B cell (primary cell): ENCODE data around the gene GCC2. TPM values are rescaled to one million over a fixed set of nuclear protein-coding genes. Genes with fewer than 3 reads are reported as not detected.

Experiments
- ATAC-seq: fragments of 200-7000 bp; cut with Tn5 transposase; one replicate; pipeline ENCODE4 v1.10.0; 2021; ENCODE audit warnings: low read depth, mild to moderate bottlenecking, moderate number of reproducible peaks, moderate library complexity
- CTCF ChIA-PET: fragments of 350-600 bp; sonication (Branson Sonifier 250); formaldehyde crosslinking; loops from one replicate; lab custom pipeline; 2021; ENCODE audit warnings: antibody characterized with exemption, inconsistent platforms; lab: Charles Lee
- POLR2A ChIA-PET: fragments of 350-600 bp; sonication (Branson Sonifier 250); formaldehyde crosslinking; loops from one replicate; lab custom pipeline; 2021; ENCODE audit warnings: antibody characterized with exemption; lab: Charles Lee
- DNase-seq: peaks from one replicate; pipeline ENCODE4 v3.0.0; 2013
- H2AFZ ChIP-seq: 2 replicates; pipeline ENCODE4 v1.6.1; 2012; ENCODE audit warnings: mild to moderate bottlenecking, low read depth, low read length; ENCODE audit not compliant: insufficient read depth, poor library complexity, severe bottlenecking
- H3K27ac ChIP-seq, 2 donors: 1 replicate in 1 of 2; 2 replicates in 1 of 2; pipeline ENCODE4 v1.5.1; 2012 to 2013; ENCODE audit warnings: low read length in 2 of 2, mild to moderate bottlenecking in 2 of 2, moderate library complexity in 1 of 2
- H3K27me3 ChIP-seq, 4 experiments: fragments of 200-600 bp in 1 of 4; sonication (generic) in 1 of 4; replicated peaks in 1 of 4; 1 replicate in 2 of 4; 2 replicates in 2 of 4; pipeline versions ENCODE4 v1.6.1 to v1.7.0; 2013 to 2016; ENCODE audit warnings: low read length in 3 of 4, mild to moderate bottlenecking in 2 of 4, mixed read lengths in 1 of 4, moderate library complexity in 1 of 4; ENCODE audit not compliant: insufficient read depth in 4 of 4, control insufficient read depth in 3 of 4; ENCODE audit errors: control extremely low read depth in 1 of 4
- H3K36me3 ChIP-seq, 2 experiments: replicated peaks in 1 of 2; 1 replicate in 1 of 2; 2 replicates in 1 of 2; pipeline versions ENCODE4 v1.6.1 to v1.7.1; 2013; ENCODE audit warnings: low read length in 1 of 2; ENCODE audit not compliant: insufficient read depth in 2 of 2, control insufficient read depth in 1 of 2; ENCODE audit errors: control extremely low read depth in 1 of 2, extremely low read depth in 1 of 2
- H3K4me1 ChIP-seq, 2 donors: fragments of 200-600 bp in 1 of 2; sonication (generic) in 1 of 2; 1 replicate in 1 of 2; 2 replicates in 1 of 2; pipeline versions ENCODE4 v1.5.1 to v1.6.1; 2013 to 2017; ENCODE audit warnings: low read length in 2 of 2; ENCODE audit not compliant: control insufficient read depth in 2 of 2, insufficient read depth in 2 of 2
- H3K4me2 ChIP-seq: replicated peaks from 2 replicates; pipeline ENCODE3; 2012; ENCODE audit warnings: mild to moderate bottlenecking, low read depth, low read length; ENCODE audit not compliant: poor library complexity, severe bottlenecking
- H3K4me3 ChIP-seq, 5 experiments: fragments of 200-600 bp in 1 of 5; sonication (generic) in 1 of 5; 1 replicate in 3 of 5; 2 replicates in 2 of 5; pipeline versions ENCODE4 v1.5.1 to v1.7.0; 2011 to 2016; ENCODE audit warnings: low read length in 4 of 5, mild to moderate bottlenecking in 4 of 5, low read depth in 2 of 5, control low read depth in 1 of 5, moderate library complexity in 1 of 5; ENCODE audit not compliant: insufficient read depth in 1 of 5; ENCODE audit errors: control extremely low read depth in 1 of 5, extremely low read depth in 1 of 5
- H3K79me2 ChIP-seq: fragments of 200-600 bp; sonication (generic); one replicate; pipeline ENCODE4 v1.6.0; 2016; ENCODE audit warnings: low read length; ENCODE audit not compliant: control insufficient read depth, insufficient read depth
- H3K9ac ChIP-seq: fragments of 200-600 bp; sonication (generic); 2 replicates; pipeline ENCODE4 v1.6.1; 2017; ENCODE audit warnings: mild to moderate bottlenecking, low read length, moderate library complexity
- H3K9me3 ChIP-seq, 3 donors: one replicate each; pipeline versions ENCODE4 v1.6.1 to v1.7.1; 2013; ENCODE audit warnings: low read length in 2 of 3; ENCODE audit not compliant: control insufficient read depth in 2 of 3, insufficient read depth in 1 of 3; ENCODE audit errors: control extremely low read depth in 1 of 3
- H4K20me1 ChIP-seq: 2 replicates; pipeline ENCODE4 v1.6.0; 2012; ENCODE audit warnings: mild to moderate bottlenecking, low read length; ENCODE audit not compliant: insufficient read depth, control insufficient read depth, poor library complexity, severe bottlenecking
- H3K27ac Mint-ChIP-seq: one replicate; pipeline ENCODE4 v1.8.0; 2021; ENCODE audit warnings: mixed read lengths
- H3K27me3 Mint-ChIP-seq: one replicate; pipeline ENCODE4 v1.8.0; 2021; ENCODE audit warnings: mixed read lengths
- H3K4me1 Mint-ChIP-seq: one replicate; pipeline ENCODE4 v1.8.0; 2021; ENCODE audit warnings: mixed read lengths
- H3K4me3 Mint-ChIP-seq: one replicate; pipeline ENCODE4 v1.8.0; 2021; ENCODE audit warnings: mixed read lengths
- H3K9me3 Mint-ChIP-seq: one replicate; pipeline ENCODE4 v1.8.0; 2022; ENCODE audit warnings: mixed read lengths; ENCODE audit not compliant: insufficient read depth
- CTCF ChIP-seq: fragments of 200-600 bp; IDR thresholded peaks from one replicate; pipeline ENCODE4 v1.8.0; 2022; ENCODE audit warnings: antibody characterized with exemption, mild to moderate bottlenecking
- EZH2 ChIP-seq: IDR thresholded peaks from 2 replicates; pipeline ENCODE4 v1.6.1; 2012; ENCODE audit warnings: borderline replicate concordance, low read depth, mild to moderate bottlenecking, moderate library complexity, low read length; ENCODE audit not compliant: insufficient read depth, poor library complexity, severe bottlenecking
- WGBS: methylation state at CpG from one replicate; pipeline ENCODE4 v1.1.5; 2013; ENCODE audit warnings: missing lambda C conversion rate; ENCODE audit not compliant: insufficient coverage; 5-methylcytosine and 5-hydroxymethylcytosine counted together
- intact Hi-C: fragments of 100-400 bp; cut with micrococcal nuclease; formaldehyde crosslinking; loops from one replicate; pipeline ENCODE4 v1.10.0; 2022
- polyA plus RNA-seq: library from polyadenylated mRNA; depleted of rRNA; stranded (reverse); fragments of >200 nt; gene quantifications from 2 replicates; pipeline ENCODE4 v1.2.3, GENCODE V29; 2012
- total RNA-seq, 2 donors: library from RNA; stranded (reverse); fragments of 120-200 nt in 1 of 2; gene quantifications; 1 replicate in 1 of 2; 2 replicates in 1 of 2; pipeline versions ENCODE4 v1.2.3 to v1.2.4, GENCODE V29; 2013 to 2022

GCC2 gene
- total and polyA plus RNA-seq, 2 donors (not counting 1 experiment from before 2014, with no cell fraction given) = 12.3 to 87.9 TPM

- Mint-ChIP-seq H3K9me3 (no peaks in the 10 kb centered on the region), H3K4me1 (peaks cover 21% of the 10 kb centered on the region), H3K27ac (no peak overlapping the region), H3K4me3 (no peak overlapping the region), H3K27me3 (no peaks in the 10 kb centered on the region)
- H3K9ac ChIP-seq = no peak overlapping the region
- POLR2A ChIA-PET = no interaction called here
- no peaks in the 10 kb centered on the region for H3K9me3 ChIP-seq
- CTCF ChIA-PET = no interaction called here
- 100% methylated on average over 3 of the region's 5 CpGs for WGBS
- H4K20me1 ChIP-seq = no peaks in the 10 kb centered on the region
- DNase-seq (no peak), ATAC-seq (no peak)
- H3K4me3 ChIP-seq = no peak overlapping the region
- H3K27me3 ChIP-seq = no peaks in the 10 kb centered on the region
- peaks cover 0 to under 1% of the 10 kb centered on the region in 2 experiments for H3K36me3 ChIP-seq
- H3K4me1 ChIP-seq = peaks cover 8 to 15% of the 10 kb centered on the region in 2 donors
- TF ChIP-seq EZH2 = no peak
- no peak for TF ChIP-seq CTCF
- H3K4me2 ChIP-seq = no peak overlapping the region
- no peak overlapping the region for H2AFZ ChIP-seq
- no peak overlapping the region for H3K27ac ChIP-seq
- H3K79me2 ChIP-seq = peaks cover 44% of the 10 kb centered on the region
- intact Hi-C loops = no loop called here
Measured at GRCh38 chr2:108536911-108537310, 87.9 kb downstream of the GCC2 start.

- Histone ChIP-seq H3K4me3 (no peak overlapping the region), H3K9ac (no peak overlapping the region), H3K4me1 (peaks cover 8 to 13% of the 10 kb centered on the region in 2 donors), H3K36me3 (peaks cover 0 to 3% of the 10 kb centered on the region in 2 experiments), H3K9me3 (no peaks in the 10 kb centered on the region), H3K79me2 (peaks cover 52% of the 10 kb centered on the region), H3K27ac (no peak overlapping the region), H3K27me3 (no peaks in the 10 kb centered on the region), H3K4me2 (no peak overlapping the region), H2AFZ (no peak overlapping the region), H4K20me1 (no peaks in the 10 kb centered on the region)
- ATAC-seq = no peak
- H3K27ac Mint-ChIP-seq = no peak overlapping the region
- CTCF ChIA-PET = interaction anchor here (1.4 to 1.7 kb wide), 2 partner anchors 46 to 98 kb away, joined by 5 to 6 read pairs; no protein-coding TSS in a partner anchor
- intact Hi-C loops = no loop called here
- 83% methylated on average over 2 of the region's 5 CpGs for WGBS
- H3K27me3 Mint-ChIP-seq = no peaks in the 10 kb centered on the region
- H3K4me3 Mint-ChIP-seq = no peak overlapping the region
- TF ChIP-seq EZH2 (no peak), CTCF (no peak)
- H3K4me1 Mint-ChIP-seq = peaks cover 21% of the 10 kb centered on the region
- no peak for DNase-seq
- POLR2A ChIA-PET = no interaction called here
- no peaks in the 10 kb centered on the region for H3K9me3 Mint-ChIP-seq
Measured at GRCh38 chr2:108538000-108538625, 89.1 kb downstream of the GCC2 start.
